ENCODE measurements around the gene BSCL2.

BSCL2 gene

GRCh38 chr11:62716816-62717215 lies 9.6 kb upstream of the BSCL2 start:
- TF ChIP-seq CTCF (IDR thresholded peaks at IDR 0.05; ENCODE audit: insufficient read depth, low read depth, low read length, missing control alignments), result no peak
- no peak overlapping the region for H3K4me3 ChIP-seq (ENCODE audit: low read depth, low read length)
- no peak for DNase-seq (ENCODE audit: low read depth)

GRCh38 chr11:62716206-62716605 lies 9.0 kb upstream of the BSCL2 start:
- no peak for TF ChIP-seq CTCF (IDR thresholded peaks at IDR 0.05; ENCODE audit: insufficient read depth, low read depth, low read length, missing control alignments)
- H3K4me3 ChIP-seq (ENCODE audit: low read depth, low read length), result no peak overlapping the region
- no peak for DNase-seq (ENCODE audit: low read depth)

- no peak overlapping the region for H3K4me3 ChIP-seq (ENCODE audit: low read depth, low read length)
- no peak for DNase-seq (ENCODE audit: low read depth)
- no peak for TF ChIP-seq CTCF (IDR thresholded peaks at IDR 0.05; ENCODE audit: insufficient read depth, low read depth, low read length, missing control alignments)
Observed at GRCh38 chr11:62715150-62716130, 8.2 kb upstream of the BSCL2 start.

GRCh38 chr11:62713343-62713742 lies 6.1 kb upstream of the BSCL2 start:
- no peak for DNase-seq (ENCODE audit: low read depth)
- no peak overlapping the region for H3K4me3 ChIP-seq (ENCODE audit: low read depth, low read length)
- no peak for TF ChIP-seq CTCF (IDR thresholded peaks at IDR 0.05; ENCODE audit: insufficient read depth, low read depth, low read length, missing control alignments)

- no peak overlapping the region for H3K4me3 ChIP-seq (ENCODE audit: low read depth, low read length)
- DNase-seq (ENCODE audit: low read depth), result no peak
- no peak for TF ChIP-seq CTCF (IDR thresholded peaks at IDR 0.05; ENCODE audit: insufficient read depth, low read depth, low read length, missing control alignments)
Observed at GRCh38 chr11:62712861-62713260, 5.6 kb upstream of the BSCL2 start.

- no peak overlapping the region for H3K4me3 ChIP-seq (ENCODE audit: low read depth, low read length)
- no peak for TF ChIP-seq CTCF (IDR thresholded peaks at IDR 0.05; ENCODE audit: insufficient read depth, low read depth, low read length, missing control alignments)
- no peak for DNase-seq (ENCODE audit: low read depth)
Observed at GRCh38 chr11:62712276-62712812, 5.1 kb upstream of the BSCL2 start.

Data from GM12865 (cell line).